ENCODE data around the gene SLC2A6.

DNA sequence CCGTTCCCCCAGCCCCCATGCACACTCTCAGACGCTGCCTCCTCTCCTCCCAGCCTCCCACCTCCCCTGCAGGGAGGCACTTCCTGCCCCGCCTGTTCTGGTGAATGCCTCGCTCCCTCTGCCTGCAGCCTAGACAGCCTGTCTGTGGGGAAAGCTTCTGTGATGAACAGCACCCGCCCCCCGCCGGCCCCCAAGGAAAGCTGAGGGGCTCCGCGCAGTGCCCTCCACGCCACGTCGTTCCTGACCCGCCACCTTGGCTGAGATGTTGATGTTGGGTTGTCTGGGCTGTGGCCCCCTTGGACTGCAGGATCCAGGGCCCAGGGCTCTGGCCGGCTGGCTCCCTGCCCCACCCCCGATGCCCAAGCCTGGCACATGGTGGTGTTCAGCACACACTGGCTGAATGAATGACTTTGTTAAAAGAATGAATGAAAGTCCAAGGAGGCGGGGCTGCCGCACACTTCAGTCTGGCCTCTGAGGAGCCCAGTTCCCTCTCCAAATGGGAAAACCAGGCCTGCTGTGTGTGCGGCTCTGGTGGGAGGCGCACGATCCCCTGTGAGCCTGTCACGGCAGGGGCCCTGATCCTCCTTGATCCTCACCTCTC is 47.9 kb upstream of the SLC2A6 start:
- TF ChIP-seq TAF1 (IDR thresholded peaks at IDR 0.05; ENCODE audit: low read depth, low read length) (no peak), POLR2A (IDR thresholded peaks at IDR 0.05; ENCODE audit: low read depth, low read length) (no peak), SPI1 (IDR thresholded peaks at IDR 0.05; ENCODE audit: low read depth, low read length) (no peak), POLR2AphosphoS5 (IDR thresholded peaks at IDR 0.05; ENCODE audit: low read depth, low read length) (no peak), POU2F2 (IDR thresholded peaks at IDR 0.05; ENCODE audit: low read depth, low read length) (no peak)

Data from GM12891 (cell line).